GM06990 (cell line): Measurements from ENCODE around the gene SH3PXD2A.
A peak's percentile ranks its signal among the peaks of the same experiment; 100 is the strongest.

Source experiments
- DNase-seq: peaks from one replicate; pipeline ENCODE4 v3.0.0-alpha.2; 2011; ENCODE audit not compliant: insufficient read length; ENCODE audit errors: extremely low read depth
- H3K27me3 ChIP-seq: replicated peaks from 2 replicates; pipeline ENCODE4 v1.6.0; 2011; ENCODE audit warnings: low read length; ENCODE audit not compliant: control insufficient read depth, insufficient read depth
- H3K36me3 ChIP-seq: 2 replicates; pipeline ENCODE4 v1.5.1; 2011; ENCODE audit warnings: low read length; ENCODE audit not compliant: control insufficient read depth, insufficient read depth
- H3K4me3 ChIP-seq: replicated peaks from 2 replicates; pipeline ENCODE4 v1.5.1; 2011; ENCODE audit warnings: low read depth, mild to moderate bottlenecking, control low read depth, low read length
- CTCF ChIP-seq: IDR thresholded peaks from 2 replicates; pipeline ENCODE4 v1.5.1; 2011; ENCODE audit warnings: low read length, control low read depth, mild to moderate bottlenecking, inconsistent platforms; ENCODE audit not compliant: insufficient read depth, poor library complexity, severe bottlenecking

SH3PXD2A gene

GRCh38 chr10:103569896-103570295 lies 285.5 kb downstream of the SH3PXD2A start:
- no peak for TF ChIP-seq CTCF
- DNase-seq: no peak
- H3K27me3 ChIP-seq: peaks cover 1% of the 10 kb centered on the region

GRCh38 chr10:103568505-103568904 lies 286.9 kb downstream of the SH3PXD2A start:
- Histone ChIP-seq H3K4me3 (no peak overlapping the region), H3K27me3 (peaks cover 1% of the 10 kb centered on the region), H3K36me3 (no peaks in the 10 kb centered on the region)
- no peak for TF ChIP-seq CTCF
- no peak for DNase-seq

More at GRCh38 chr10:103569896-103570295, 285.5 kb downstream of the SH3PXD2A start:
- H3K4me3 ChIP-seq: no peak overlapping the region
- H3K36me3 ChIP-seq: no peaks in the 10 kb centered on the region

- Histone ChIP-seq H3K36me3 (no peaks in the 10 kb centered on the region), H3K27me3 (no peaks in the 10 kb centered on the region; the same call in 1 of the 2 replicates), H3K4me3 (no peak overlapping the region)
- DNase-seq: no peak
- no peak for TF ChIP-seq CTCF
Observed at GRCh38 chr10:103566536-103566935, 288.8 kb downstream of the SH3PXD2A start.

GRCh38 chr10:103564776-103565520 lies 290.4 kb downstream of the SH3PXD2A start:
- peaks cover under 1% of the 10 kb centered on the region; the same call in 1 of the 2 replicates for H3K27me3 ChIP-seq
- DNase-seq: no peak
- peak; percentile 87 for TF ChIP-seq CTCF
- H3K4me3 ChIP-seq: no peak overlapping the region
- no peaks in the 10 kb centered on the region for H3K36me3 ChIP-seq

GRCh38 chr10:103564116-103564501 lies 291.3 kb downstream of the SH3PXD2A start:
- Histone ChIP-seq H3K36me3 (no peaks in the 10 kb centered on the region), H3K27me3 (peaks cover 2% of the 10 kb centered on the region; the same call in 1 of the 2 replicates), H3K4me3 (no peak overlapping the region)
- DNase-seq: no peak
- TF ChIP-seq CTCF: no peak
